Measurements from ENCODE around the gene PPP1R36.

DNA sequence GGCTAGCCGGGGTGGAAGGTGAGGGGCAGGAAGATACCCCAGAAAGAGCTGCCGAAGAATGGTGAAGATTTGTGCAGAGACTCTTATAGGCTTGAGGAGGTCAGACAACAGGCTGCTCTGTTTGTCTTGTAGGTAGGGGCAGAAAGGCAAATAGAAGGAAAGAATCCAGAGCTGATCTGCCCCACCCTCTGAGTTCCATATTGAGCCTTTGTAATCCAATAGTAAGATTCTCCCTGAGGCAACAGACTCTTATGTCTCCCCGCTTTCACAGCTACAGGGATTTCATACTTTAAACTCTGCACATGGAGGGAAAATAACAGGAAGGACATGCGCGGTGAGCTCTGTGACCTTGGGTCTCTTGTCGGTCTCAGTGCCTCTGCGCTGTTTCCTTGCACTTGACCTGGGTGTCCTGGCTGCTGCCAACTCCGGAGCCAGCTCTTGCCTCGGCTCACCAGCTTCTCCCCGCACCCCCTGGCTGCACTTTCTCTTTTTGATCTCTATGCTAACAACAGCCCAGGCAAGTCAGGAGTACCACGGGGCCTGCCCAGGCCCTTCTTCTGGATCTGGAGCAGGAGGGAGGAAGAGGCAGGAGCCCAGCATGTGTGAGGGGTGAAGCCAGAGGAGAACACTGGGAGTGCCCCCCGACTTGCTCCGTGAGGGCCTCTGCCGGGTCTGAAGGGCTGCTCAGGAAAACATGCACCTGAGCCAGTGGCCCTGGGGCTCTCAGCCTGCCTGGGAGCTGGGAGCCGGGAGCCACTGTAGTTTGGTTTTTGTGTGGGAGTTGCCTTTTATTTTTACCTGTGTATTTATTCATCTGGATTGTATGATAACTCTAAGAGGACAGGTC, 75.8 kb downstream of the PPP1R36 start:
- TF ChIP-seq, protein P1, sequence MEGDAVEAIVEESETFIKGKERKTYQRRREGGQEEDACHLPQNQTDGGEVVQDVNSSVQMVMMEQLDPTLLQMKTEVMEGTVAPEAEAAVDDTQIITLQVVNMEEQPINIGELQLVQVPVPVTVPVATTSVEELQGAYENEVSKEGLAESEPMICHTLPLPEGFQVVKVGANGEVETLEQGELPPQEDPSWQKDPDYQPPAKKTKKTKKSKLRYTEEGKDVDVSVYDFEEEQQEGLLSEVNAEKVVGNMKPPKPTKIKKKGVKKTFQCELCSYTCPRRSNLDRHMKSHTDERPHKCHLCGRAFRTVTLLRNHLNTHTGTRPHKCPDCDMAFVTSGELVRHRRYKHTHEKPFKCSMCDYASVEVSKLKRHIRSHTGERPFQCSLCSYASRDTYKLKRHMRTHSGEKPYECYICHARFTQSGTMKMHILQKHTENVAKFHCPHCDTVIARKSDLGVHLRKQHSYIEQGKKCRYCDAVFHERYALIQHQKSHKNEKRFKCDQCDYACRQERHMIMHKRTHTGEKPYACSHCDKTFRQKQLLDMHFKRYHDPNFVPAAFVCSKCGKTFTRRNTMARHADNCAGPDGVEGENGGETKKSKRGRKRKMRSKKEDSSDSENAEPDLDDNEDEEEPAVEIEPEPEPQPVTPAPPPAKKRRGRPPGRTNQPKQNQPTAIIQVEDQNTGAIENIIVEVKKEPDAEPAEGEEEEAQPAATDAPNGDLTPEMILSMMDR (IDR thresholded peaks at IDR 0.05; ENCODE audit: poor library complexity): no peak
- TF ChIP-seq EZH2 (IDR thresholded peaks at IDR 0.05; ENCODE audit: borderline replicate concordance): no peak
